GM18511 (cell line): ENCODE measurements around the gene EGFL7.

ENCODE experiments used
- ATAC-seq: cut with Tn5 transposase; IDR thresholded peaks from one replicate; pipeline ENCODE4 v1.9.1; 2021; ENCODE audit warnings: mild to moderate bottlenecking, moderate library complexity; ENCODE audit not compliant: unreplicated experiment

The EGFL7 gene

DNA sequence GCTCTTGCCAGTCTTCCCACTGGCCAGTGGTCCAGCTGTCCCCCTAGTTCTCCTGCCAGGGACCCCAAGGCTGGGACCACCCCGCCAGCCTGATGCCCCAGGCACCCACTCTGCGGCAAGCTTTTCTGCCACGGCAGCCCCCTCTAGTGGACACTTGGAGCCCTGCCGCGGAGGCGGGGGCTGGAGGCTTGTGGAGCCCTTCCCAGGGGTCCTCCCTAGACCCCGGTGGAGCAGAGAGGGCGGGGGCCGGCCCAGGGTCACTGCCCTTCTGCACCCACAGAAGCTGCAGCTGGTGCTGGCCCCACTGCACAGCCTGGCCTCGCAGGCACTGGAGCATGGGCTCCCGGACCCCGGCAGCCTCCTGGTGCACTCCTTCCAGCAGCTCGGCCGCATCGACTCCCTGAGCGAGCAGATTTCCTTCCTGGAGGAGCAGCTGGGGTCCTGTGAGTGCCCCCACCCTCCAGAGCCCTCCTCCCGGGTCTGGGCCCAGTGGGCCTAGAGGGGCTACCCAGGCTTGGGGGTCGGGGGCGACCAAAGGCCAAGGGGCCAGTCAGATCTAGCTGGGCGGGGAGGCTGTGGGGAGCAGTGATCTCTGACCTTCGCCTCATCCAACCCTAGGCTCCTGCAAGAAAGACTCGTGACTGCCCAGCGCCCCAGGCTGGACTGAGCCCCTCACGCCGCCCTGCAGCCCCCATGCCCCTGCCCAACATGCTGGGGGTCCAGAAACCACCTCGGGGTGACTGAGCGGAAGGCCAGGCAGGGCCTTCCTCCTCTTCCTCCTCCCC is 9.1 kb downstream of the EGFL7 start:
- no peak for ATAC-seq

DNA sequence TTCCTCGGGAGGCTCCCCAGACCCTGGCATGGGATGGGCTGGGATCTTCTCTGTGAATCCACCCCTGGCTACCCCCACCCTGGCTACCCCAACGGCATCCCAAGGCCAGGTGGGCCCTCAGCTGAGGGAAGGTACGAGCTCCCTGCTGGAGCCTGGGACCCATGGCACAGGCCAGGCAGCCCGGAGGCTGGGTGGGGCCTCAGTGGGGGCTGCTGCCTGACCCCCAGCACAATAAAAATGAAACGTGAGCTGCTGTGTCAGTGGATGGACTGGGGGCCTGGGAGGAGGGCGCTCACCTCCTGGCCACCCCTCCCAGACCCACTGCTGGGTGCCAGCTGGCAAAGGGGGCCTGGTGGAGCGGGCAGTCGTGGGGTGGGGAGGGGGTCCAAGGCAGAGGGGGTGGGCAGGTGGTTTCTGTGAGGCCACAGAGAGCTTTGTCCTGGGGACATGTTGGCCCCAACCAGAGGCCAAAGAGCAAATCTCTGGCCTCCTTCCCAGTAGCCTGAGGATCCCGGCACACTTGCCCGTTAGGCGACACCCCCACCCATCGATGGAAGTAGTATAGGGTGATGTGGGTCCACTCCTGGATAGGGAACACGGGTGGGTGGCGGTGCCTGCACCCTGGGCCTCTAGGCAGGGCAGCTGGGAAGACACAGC is 9.8 kb downstream of the EGFL7 start:
- ATAC-seq, result no peak

DNA sequence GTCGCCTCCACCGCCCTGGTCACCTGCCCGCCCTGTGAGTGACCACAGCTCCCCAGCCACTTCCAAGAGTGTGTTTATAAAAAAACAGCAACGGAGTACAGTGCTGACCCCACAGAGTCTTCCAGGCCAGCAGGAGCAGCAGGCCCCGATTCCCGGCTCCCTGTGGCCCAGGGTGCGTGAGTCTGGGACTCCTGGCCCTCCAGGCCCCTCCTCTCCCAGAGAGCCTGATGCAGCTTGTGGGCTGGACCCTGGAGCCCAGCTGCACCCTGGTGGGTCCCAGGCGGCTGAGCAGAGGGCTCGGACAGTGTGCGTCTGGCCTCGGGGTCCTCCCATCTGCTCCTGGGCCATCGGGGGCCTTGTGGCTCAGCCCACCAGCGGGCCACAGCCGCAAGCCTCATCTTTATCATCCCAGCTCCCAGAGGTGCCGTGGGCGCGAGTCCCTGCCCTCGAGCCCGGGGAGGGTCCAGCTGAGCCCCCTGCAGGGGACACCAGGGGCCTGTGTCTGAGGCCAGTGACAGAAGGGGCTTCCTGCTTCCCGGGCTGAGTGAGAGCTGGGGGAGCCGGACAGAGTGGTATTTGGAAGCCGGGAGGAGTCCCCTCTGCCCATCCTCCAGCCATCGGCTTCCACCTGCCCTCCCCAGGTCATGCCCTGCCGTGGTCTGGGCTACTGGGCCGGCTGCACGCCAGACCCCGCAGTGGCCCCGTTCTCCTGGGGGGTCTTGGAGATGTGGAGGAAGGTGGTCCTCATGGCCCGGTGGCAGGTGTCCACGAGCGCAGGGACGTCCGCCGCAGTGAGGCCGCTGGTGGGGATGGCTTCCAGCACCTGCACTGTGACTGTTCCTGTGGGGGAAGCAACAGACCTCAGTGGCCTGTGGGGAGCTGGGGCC is 10.6 kb downstream of the EGFL7 start:
- ATAC-seq, result no peak

DNA sequence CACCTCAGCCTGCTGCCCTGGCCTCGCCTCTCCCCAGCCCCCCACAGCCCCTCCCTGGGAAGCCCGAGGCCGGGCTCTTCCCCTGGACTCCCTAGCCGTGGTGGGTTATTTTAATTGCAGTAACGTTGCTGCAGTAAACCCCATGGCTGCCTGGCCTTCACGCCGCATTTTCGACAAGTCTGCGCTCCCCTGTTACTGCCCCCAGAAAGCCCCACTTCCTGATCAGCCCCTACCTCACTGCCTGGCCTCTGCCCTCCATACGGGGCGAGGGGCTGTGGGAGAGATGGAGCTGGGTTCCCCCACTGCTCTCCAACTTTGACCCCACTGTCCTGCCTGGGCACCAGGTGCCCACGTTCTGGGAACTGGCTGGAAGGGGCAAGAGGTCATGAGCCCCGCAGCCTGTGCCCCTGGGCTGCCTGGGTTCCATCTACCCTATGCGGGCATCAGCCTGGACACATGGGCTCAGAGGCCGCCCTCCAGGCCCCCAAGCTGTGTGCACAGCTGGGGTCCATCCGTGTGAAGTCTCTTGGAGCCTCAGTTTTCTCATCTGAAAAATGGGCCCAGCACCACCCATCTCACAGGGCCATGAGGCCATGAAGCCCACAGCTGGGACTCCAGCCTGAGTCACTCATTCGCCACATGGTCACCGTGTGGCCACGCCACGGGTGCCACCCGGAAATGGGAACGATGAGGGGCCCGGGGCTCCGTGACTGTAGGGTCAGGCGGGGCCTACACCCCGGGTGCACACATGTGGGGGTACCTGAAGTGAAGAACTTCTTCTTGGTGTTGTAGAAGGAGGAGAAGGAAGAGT is 11.5 kb downstream of the EGFL7 start:
- no peak for ATAC-seq

DNA sequence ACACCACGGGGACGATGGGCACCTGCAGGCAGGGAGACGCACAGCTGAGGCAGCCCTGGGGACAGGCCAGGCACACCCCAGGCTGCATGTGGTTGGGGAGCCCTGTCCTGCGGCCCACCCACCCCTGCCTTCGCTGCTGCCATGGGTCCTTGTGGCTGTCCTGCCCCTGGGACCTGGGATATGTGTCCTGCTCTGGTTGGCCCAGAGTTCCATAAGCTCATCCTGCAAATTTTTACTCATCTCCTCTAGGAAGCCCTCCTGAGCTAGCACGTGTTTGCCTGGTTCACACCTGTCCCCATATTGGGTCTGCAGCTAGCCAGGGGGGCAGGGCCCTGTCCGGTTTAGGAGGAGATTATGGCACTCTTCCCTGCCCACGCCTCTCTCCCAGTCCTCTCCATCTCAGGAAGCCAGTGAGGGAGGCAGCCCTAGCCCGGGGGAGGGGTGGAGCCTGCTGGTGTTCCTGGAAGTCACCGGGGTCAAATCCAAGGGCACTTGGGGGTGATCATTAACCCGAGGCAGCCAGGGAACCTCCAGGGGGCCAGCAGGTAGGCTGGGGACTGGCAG is 12.2 kb downstream of the EGFL7 start:
- no peak for ATAC-seq

DNA sequence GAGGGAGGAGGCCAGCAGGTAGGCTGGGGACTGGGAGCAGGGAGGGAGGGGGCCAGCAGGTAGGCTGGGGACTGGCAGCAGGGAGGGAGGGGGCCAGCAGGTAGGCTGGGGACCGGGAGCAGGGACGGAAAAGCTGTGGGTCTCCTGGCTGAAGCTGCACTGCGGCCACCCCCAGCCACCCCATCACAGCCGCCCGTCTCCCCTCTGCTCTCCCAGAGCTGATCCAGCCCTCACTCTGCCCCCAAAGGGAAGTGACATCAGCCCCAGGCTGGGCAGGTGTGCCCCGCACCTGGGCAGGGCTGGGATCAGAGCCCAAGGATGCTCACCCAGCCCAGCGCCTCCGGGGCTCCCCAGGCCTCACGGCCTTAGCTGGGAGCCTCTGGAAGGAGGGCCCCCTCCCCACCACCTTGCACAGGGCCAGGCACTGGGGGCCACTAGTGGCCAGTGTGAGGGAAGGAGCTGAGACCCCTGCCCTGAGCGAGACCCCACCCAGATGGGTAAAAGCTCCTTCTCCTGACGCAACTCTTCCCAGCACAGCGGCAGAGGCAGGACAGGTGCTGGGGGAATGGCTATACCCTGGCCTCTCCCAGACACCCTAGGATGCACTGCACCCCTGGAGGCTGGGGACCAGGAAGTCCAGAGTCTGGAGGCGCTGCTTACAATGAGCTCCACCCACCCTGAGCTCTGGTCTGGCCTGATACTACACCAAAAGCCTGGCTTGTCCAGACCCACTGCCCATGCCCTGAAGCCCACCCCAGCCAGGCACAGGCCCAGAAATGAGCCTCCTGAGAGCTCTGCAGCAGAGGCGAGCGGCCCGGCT is 13.0 kb downstream of the EGFL7 start:
- ATAC-seq, result no peak

DNA sequence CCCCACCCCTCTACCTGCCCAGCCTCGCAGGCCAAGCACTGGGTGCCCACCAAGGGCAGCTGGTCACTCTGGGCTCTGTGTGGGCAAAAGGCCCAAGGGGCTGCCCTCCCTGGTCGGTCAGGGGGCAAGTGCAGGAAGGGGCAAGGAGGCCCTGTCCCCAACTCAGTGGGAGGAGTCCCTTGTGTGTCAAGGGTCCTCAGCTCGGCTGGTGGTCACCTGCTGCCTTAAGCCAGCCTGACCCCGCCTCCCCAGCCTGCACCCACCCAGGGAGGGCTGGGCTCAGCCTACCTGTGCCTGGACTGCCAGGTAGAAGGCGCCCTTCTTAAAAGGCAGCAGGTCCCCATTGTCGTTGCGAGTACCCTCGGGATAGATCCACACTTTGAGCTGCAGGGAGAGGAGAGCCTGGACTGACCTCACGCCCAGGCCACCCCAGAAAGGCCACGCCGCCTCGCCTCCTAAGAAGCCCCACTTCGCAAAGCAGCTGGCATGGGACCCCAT is 13.6 kb downstream of the EGFL7 start:
- no peak for ATAC-seq

DNA sequence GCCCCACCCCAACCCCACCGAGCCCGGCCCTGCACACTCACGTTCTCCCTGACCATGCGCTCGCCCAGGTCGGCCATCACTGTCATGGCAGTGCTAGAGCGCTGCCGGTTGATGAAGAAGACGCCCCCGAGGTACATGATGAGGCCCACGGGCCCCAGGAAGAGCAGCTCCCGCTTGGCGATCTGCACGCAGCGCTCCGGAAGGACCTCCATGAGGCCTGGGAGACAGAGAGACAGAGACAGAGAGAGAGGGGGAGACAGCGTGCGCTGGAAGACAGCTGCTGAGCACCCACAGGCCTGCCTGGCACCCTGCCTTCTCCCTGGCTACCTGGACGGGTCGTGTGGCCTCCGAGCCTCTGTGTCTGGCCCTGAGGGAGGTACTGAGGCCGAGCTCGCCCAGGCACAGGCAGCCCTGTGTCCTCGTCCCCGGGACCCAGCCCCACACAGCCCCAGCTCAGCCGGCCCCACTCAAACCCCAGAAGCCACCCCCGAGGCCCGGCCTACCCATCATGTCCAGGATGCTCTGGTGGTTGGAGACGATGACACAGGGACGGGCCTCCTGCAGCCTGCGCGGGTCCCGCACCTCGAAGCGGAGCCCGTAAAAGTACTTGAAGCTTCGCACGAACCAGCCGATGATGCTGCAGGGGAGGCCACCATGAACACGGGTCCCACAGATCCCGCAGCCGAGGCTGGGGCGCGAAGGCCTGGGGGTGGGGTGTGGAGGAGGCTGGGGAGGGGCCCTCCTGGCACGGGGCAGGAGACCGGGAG is 14.4 kb downstream of the EGFL7 start:
- ATAC-seq, result no peak

DNA sequence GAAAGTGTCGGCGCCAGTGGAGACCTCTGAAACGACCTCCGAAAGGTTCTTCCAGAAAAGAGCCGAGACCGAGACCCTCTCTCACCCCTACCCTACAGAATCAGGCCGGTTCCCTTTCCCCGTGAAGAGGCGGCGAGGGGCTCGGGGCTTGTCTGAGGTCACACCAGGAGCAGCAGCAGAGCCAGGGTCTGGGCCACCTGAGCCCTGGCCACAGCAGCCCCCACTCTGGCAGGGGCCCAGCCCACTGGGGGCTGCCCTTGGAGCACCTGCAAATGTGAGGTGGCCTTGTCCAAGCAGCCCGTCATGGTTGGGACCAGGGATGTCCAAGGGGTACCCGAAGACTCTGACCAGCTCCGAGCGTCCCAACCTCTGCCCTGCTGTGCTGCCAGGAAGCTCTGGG is 15.3 kb downstream of the EGFL7 start:
- ATAC-seq, result no peak

DNA sequence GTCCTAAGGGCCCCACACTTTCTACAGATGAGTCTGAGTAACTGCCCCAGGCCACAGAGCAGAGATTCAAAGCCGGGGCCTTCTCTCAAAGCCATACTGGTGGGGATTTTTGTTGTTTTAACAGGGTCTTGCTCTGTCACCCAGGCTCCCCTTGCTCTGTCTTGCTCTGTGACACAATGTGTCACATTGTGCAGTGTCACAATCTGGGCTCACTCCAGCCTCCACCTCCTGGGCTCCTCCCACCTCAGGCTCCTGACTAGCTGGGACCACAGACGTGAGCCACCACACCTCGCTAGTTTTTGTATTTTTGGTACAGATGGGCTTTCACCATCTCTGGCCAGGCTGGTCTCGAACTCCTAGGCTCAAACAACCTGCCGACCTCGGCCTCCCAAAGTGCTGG is 15.9 kb downstream of the EGFL7 start:
- no peak for ATAC-seq

DNA sequence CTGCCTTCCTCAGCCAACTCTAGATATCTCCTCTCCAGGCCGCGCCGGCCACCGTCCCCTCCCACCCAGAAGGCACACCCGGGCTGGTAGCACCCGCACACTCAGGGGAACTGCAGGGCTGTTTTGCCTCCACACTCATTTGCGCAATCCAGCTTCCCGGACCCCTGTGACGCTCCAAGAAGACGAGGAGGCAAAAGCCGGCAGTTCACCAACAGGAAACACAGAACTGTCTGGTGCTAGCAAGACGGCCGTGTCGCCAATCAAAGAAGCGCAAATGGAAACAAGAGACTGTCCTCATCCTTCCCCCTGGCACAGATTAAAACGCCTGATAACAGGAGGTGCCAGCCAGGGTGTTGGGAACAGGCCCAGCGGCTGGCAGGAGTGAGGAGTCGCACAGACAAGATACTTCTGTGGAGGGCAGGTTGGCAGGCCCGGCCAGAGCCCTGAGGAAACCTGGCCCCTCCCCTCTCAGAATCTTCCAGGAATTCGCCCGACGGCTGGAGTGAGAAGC is 16.8 kb downstream of the EGFL7 start:
- ATAC-seq, result no peak

DNA sequence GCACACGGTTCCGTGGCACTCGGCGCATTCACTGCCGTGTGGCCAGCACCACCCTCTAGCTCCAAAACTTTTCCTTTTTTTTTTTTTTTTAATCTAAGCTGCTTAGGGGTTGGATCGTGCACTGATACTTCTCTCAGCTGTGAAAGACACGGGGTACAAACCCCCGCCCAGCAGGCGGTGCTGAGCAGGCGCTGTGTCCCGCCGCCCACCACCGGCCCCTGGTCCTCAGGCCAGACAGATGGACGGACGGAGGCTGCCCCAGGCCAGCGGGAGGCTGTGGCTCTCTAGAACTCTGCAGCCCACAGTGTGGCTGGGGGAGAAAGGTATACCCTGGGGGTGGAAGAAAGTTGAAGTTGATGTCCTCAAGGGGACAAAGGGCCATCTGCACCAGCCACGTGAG is 18.3 kb downstream of the EGFL7 start:
- ATAC-seq, result no peak

DNA sequence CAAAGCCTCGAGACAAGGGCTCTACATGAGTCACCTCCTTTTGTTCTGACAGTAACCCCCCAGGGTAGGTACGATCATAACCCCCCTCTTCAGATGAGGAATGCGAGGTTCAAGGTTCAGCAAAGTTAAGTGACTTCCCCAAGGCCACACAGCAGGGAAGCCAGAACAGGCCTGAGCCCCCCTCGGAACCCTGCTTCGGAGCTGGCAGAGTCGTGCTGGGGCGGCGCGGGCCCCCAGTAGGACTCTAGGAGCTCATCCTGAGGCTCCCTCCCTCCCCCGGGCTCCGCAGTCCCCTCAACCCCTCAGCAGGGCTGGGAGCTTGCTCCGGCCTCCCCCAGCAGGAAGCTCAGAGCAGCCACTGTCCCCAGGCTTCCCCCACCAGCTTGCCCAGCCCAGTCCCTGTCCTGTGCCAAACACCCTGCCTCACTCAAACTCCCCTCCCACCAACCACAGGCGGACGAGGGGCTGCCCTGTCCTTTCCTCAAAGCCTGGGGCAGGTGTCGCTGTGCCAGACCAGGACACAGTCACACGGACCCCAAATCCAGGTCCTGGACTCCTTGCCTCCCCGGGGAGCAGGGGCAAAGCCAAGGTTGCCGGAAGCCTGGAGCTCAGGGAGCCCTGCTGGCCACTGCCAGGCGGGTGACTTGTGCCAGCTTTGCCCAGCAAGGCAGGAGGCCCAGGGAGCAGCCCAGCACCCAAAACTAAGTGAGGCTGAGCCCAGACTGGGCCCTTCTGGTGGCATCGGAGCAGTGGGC is 19.4 kb downstream of the EGFL7 start:
- no peak for ATAC-seq

DNA sequence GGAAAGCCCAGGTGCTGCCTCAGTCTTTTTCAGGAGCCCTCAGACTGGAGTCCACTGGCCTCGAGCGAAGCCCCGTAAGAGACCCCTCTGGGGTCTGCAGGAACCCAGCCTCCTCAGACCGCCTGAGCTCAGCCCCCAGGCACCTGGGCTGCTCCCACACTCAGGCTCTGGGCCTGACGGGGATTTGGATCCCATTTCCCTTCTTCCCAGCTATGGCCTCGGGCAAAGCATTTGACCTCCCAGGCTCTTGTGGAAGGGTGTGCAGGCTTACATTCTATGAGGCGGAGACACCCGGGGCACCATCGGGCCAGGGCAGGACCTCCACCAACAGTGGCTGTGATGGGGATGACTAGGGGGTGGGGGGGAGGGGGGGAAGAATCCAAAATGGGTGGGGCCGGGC is 20.0 kb downstream of the EGFL7 start:
- ATAC-seq, result no peak

DNA sequence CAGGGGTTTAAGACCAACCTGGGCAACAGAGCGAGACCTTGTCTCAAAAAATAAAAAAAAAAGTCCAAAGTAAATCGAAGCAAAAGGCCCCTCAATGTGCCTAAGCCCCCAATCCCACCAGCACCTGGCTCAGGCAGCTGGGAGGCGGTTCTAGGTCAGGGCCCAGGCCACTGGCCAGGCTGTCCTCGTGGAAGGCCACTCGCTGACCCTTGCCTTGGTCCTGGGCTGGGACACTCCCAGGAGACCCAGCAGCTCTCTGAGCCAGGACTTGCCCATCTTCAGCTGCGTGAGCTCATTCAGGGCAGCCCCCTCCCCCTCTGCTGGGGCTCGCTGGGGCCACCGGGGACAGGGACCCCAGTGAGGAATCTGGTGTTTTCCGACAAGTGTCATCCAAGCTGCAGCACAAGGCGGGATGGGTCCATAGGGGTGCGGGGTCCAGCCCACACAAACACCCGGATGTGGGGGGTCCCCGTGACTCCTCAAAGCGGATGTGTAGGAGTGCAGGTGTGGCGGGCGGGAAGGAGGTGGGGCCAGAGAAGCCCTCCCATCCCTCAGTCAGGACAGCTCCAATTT is 20.5 kb downstream of the EGFL7 start:
- no peak for ATAC-seq

DNA sequence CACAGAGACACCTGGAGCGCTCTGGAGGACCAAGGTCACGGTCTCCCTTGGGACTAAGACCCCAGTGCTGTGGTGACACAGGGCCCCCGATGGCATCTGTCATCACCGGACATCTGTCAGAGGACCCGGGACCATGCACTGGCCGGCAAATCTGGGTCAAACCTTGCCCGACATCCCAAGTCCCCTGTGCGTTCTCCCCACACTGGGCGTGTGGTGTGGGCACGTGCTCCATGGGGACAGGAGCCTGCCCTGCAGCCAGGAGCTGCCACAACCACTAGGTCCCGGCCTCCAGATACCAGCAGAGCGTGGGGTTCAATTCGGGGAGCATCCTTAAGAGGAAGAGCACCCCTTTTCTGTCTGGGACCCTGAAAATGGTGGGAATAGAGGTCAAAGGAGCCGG is 21.0 kb downstream of the EGFL7 start:
- ATAC-seq, result no peak

DNA sequence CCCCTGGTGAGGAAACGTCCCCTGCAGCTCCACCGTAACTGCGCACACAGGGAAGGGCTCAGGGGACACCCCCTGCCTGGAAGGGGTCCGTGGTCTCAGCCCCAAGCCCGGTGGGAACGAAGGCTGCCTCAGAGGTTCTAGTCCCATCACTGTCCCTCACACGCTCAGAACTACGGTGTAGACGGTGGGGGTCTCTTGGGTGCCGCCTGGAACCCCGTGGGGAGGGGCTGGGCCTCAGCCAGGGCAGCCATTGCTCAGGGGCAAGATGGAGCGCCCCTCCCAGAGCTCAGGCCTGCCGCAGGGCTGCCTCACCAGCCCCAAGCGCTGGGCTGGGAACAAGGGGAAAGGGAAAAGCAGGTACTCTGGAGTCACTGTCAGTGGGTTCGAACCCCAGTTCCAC is 21.6 kb downstream of the EGFL7 start:
- no peak for ATAC-seq

DNA sequence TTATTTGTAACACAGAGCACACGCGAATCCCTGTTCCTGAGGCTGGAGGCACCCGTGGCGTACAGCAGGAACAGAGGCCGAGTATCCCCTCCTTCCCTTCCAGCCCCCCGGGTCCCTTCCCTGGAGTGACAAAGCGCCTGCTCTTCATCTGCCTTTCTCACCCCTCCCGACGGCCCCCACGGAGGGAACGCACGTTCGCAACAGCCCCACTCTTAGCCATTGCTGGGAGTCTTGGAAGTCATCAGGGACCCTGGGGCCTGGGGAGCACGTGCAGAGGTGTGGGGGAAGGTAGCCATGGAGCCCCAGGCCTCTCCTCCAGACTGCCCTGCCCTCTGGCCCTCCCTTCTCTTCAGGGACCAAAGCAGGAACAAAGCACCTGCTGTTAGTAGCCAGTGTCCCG is 22.1 kb downstream of the EGFL7 start:
- no peak for ATAC-seq
